Embryonic facial prominence (tissue), 1 donor: ENCODE measurements around the gene AKTIP.
A peak's percentile ranks its signal among the peaks of the same experiment; 100 is the strongest.
"Not testable (repeated sequence)": the region's sequence is repeated elsewhere in the genome, so short reads cannot be mapped to it uniquely, and the experiment has no call there.

Experiments
- DNase-seq: peaks from one replicate; pipeline ENCODE4 v3.0.0-alpha.2; 2016; ENCODE audit errors: extremely low spot score

Gene AKTIP

DNA sequence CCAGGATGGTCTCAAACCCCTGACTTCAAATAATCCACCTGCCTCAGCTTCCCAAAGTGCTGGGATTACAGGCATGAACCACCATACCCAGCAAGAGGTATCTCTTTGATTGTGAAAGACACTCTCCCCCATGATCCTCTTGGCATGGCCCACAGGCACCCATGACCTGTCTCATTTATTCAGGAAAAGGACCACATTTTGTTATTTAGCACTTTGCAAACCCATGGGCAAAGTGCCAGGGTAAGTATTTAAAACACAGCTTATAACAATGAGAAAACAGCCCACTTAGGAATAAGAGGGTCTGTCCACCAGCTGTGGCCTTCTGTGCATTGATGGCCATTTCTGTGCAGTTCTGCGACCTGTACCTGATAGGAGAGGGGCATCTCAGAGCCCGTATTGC lies 12.8 kb upstream of the AKTIP start:
- DNase-seq, result no peak

DNA sequence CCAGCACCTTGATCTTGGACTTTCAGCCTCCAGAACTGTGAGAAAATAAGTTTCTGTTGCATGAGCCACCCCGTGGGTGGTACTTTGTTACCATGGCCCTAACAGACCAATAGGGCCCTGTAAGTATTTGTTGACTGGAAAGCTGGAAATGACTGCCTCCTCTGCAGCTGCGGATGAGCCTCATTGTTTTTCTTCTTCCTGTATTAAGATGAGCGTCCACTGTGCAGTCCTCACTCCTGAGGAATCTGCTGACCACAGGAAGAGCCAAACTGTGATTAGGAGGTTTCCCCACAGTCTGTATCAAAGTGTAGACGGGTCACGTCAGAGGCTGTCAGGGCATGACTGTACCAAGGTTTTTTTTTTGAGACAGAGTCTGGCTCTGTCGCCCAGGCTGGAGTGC lies 12.2 kb upstream of the AKTIP start:
- DNase-seq, result no peak

DNA sequence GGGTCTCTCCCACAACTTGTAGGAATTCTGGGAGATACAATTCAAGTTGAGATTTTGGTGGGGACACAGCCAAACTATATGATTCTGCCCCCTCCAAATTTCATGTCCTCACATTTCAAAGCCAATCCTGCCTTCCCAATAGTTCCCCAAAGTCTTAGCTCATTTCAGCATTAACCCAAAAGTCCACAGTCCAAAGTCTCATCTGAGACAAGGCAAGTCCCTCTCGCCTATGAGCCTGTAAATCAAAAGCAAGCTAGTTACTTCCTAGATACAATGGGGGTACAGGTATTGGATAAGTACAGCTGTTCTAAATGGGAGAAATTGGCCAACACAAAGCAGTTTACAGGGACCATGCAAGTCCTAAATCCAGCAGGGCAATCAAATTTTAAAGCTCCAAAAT lies 9.8 kb upstream of the AKTIP start:
- DNase-seq, result not testable (repeated sequence)

DNA sequence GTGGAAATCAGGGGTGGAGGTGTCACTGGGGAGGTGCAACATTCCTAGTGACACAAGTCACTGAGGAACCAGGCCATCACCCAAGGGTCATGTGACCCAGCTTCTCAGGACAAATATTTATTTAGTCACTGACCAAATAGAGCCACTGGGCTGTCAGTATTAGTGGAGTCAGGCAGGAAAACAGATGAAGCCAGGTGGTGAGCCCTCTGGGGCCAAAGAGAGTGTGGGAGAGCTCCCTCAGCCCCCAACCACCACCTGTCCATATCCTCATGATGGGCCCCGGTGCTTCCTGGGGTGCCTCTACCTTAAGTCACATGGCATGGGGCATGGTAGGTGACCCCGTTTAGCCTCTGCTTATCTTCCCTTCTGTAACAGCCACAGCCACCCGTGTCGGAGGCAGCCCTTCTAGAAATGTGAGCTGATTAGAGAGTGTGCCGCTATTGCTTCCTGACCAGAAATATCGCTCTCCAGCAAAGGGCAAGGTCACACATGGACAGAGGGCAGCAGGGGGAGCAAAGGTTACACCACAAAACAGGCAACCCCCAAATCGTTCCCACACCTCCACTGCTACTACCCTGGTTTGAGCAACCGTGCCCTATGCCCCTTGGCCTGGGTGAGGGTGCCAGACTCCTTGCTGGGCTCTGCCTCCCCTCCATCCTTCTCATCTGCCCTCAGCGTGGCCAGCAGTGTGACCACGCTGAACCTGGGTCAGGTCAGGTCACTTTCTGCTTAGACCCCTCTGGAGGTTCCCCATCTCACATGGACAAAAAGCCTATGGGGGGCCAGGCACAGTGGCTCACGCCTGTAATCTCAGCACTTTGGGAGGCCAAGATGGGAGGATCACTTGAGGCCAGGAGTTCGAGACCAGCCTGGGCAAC lies 8.6 kb upstream of the AKTIP start:
- DNase-seq, result no peak

DNA sequence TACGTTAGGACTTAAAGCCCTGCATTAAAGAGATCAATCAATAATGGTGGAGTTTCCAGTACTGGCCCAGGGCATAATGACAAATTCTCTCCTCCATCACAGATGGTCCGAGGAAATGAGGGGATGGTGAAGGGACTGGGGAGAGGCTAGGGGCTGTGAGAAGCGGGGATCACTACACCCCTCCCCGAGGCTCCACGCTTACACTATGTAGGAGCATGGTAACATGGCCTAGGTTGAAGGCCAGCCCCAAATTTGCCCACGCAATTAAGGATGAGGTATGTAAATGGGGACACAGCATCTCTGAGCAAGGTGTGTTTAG lies 8.0 kb upstream of the AKTIP start:
- DNase-seq, result no peak

DNA sequence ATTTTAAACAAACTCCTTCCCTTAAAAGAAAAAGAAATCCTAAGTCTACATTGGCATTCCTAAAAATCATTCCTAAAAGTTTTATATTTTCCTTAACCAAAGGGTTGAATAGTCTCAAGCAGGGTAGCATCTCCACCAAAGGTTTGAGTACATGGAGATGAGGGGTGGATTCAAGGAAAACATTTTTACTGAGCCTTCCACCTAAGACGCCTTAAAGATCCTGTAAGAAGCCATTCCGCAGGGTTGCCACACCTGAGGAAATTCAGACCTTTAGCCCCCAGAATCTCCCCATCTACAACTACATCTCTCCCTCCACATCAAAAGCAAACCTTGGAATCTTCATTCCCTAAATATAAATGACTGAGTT lies 7.7 kb upstream of the AKTIP start:
- no peak for DNase-seq

DNA sequence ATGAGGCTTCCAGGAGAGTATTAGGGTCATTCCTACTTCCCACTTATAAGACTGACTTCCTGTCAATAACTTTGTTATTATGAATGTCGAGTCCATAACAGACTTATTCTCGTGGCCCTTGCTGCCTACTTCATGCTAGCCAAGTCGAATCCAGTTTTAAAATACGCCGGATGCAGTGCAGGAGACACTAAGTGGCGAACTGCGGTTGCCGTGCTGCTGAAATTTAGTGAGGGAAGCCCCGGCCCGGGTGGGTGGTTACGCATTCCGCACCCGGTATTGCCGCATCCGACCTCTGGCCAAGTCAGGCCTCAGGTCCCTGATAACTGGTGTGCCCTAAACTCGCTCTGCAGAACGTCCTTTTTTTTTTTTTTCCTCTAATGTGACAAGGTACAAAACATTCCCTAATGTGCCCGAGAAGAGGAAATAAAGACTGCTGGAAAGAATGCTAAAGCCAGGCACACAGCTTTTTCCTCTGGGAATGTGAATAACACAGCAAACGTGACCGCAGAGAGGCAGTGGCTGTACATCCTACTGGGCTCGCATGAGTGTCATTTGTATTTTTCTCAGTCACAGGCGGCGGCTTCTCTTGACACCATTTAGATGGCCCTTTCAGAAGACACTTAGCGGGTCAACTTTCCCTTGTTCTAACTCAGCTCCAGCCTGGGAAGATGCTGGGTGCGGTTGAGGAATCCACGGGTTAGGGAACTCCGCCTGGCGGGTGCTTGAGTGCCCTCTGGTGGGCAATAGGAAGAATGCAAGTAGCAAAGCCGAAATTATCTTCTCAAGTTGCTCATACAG lies 7.1 kb upstream of the AKTIP start:
- peak; percentile 50 for DNase-seq

DNA sequence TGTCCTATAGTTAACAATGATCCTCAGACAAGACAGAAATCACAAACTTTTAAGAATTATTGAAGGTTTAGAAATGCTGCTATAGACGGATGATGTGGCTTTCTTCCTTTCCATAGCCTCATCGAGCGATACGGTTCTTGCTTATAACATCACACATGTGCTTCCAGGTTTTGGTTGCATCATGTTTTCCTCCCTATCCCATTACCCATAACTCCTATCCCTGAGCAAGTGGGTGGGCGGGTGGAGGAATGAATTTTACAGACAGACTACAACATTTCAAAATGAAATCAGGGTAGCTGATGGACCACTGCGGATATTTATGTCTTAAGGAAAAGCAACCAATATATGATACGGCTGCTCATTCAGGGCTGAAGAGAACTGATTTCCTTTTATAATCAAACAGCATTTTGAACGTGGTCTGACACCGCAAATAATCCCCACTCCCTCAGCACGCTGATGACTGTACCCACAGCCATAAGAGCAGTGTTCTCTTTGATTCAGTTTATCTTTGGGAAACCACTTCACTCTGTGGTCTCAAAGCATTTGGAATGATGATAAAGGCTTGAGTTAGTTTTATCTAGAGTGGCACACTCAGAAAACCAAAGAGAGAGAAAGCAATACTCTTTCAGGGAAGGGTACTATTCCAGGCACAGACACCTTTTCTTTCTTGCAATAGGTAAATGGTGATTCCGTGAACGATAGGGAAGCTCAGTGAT lies 4.6 kb upstream of the AKTIP start:
- no peak for DNase-seq

DNA sequence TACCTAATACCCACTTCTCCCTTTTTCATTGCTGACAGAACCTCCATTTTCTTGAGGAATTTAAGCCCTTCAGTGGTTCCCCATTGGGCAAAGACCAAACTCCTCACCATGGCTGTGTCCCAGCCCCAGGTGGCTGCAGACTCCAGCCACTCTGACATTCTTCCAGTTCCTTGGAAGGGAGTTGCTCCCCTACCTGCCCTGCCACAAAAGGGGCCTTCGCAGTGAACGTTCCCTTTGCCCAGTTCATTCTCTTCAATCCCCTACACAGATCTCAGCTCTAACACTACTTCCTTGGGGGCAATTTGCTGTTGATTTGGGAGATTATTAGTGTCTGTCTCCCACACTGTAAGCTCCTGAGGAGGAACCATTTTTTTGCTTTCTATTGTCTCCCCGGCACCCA lies 3.2 kb upstream of the AKTIP start:
- DNase-seq, result no peak

DNA sequence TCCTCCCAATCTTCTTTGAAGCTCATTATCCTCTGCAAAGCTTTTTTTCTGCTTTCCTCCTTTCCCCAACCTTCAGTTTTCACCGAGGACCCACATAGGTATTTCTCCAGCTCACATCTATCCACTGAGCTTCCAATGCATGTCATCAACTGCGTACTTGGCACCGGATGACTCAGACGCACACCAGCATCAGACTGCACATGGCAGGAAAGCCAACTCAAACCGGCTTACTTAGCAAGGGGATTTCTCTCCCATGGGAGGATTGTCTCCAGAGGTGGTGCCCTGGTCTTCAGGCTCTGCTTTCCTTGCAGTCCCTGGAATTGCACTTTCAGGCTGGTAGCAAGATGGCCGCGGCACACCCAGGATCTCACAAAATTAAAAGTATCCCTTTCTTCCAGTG lies 1.7 kb upstream of the AKTIP start:
- DNase-seq, result no peak

DNA sequence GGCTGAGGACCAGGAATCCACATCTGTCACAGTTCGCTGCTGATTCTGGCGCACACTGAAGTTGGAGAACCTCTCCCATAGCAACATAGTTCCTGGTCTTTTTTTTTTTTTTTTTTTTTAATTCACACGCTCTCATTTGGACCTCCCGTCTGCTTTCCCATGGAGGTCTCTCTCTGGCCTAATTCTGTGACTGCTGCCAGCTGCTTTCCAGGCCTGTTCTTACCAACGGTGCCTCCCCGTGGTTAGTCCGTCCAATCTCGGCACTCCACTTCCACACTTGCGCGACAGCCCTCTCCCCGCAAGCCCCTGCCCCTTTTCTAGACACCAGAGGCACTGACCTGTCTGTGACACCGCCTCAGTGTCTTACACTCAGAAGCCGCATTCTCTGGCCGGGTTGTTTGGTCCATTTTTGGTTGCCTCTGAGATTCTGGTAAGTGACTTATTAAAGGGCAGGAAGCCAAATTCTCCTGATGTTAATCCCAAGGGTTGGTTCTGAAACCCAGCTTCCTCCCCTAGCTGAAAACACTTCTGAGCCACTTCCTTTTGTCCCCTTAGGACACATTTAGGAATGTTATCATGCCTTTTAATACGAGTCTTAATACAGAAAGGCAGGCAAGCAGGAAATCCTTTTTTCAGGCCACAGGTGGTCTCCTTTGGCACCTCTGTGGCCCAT lies 1.1 kb upstream of the AKTIP start:
- DNase-seq, result peak; percentile 39

DNA sequence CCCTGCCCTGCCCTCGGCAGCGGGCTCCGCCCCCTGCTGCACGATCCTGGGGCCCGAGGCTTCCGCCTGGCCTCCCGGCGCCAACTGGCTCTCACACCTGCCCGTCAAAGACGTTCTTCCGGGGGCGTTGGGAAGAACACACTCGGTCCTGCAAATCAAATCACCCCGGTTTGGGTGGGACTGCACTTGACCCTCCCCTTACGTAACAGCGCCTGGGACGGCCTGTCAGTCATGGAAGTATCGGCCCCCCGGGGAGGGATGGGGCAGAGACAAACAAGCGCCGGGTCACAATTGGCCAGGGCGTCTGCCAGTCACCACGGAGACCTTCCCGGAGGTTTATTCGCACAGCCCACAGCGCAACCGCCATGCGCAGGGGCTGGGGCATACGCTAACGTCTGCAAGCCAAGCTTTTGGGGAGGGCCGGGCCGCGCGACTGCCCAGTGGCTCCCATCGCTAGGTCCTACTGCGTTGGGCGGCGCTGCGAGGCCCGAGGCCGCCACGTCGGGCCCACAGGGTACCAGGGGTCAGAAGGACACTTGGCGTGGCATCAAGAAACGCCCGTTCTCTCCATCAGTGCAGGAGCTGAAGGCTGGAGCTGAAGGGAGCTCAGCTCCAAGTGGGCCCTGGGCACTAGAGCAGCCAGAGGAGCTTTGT lies 388 bp upstream of the AKTIP start:
- peak; percentile 99 for DNase-seq

DNA sequence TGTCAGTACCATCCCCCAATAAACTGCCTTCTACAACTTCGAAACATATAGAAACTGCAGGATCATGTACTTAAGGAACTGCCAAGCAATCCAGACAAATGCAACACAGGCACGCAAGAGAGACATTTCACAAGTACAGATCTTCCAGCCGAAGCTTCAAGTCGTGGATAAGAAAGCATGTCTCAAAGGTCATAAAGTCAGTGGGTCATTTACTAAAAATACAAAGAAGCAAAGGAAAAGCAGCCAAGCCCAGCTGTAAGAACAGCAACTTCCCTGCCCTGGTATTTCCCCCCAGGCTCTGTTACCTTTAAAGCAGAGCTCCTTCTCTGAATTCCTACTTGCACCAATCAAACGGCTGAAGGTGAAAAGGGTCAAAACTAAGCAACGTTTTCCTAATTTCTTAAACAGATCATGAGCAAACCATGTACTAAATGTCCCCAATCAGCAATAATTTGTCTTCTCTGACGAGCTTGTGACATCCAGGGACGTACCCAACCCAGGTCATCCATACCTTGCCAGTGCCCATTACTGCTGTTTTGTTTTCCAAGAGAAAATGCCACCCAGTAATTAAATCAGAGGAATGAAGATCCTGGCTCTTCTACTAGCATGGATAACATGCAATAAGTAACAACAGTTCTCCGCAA lies 1.7 kb downstream of the AKTIP start:
- DNase-seq, result no peak

DNA sequence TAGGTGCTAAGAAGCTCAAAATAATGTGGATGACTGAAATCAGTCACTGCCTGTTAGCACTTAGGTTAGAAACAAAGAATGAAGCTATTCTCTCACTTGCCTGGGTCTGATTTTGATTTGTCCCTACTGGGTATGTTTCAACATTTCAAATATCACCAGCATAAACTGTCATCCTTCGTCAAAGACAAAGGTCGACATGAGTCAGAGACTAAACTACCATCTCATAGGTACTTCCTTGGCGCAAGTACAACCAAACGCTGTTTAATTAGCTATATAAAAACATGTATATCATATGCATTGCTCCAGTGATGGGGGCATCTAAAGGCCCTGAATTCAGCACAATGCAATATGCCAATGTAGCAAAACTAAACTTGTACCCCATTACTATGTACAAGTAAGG lies 4.0 kb downstream of the AKTIP start:
- DNase-seq, result no peak

DNA sequence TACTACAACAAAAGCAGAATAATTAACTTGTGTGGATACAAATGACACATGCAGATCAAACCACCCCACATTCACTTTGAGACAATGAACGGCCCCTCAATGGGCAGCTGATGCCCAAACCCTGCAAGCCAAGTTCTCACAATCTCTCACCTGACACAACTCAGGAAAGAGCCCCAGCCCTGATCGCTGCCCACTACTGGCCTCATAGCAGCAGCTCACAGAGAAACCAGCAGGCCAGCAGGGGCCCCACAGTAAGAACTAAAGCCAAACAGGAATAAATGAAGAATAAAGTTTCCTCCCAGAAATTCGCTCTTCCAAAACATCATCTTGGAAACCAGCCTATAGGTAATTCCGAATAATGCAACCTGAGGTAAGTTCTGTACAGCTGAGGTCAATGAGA lies 7.7 kb downstream of the AKTIP start:
- DNase-seq, result no peak

DNA sequence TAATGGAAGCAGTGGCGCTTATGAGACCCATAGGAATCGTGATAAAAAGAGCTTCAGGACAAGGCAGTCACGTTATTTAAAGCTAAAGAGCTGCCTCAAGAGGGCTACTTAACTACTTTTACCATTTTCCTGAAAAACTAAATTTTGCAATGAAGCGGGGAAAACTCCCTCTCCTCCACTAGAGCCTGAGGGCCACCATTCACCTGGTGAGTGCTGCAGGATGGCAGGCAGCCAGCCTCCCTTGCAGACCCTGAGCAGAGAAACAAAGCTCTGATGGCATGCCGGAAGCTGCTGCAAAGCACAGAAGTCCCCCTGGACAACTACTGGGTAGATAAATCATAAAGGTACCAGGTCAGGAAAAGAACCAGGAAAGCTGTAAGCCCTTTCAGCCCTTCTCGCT lies 8.4 kb downstream of the AKTIP start:
- no peak for DNase-seq

DNA sequence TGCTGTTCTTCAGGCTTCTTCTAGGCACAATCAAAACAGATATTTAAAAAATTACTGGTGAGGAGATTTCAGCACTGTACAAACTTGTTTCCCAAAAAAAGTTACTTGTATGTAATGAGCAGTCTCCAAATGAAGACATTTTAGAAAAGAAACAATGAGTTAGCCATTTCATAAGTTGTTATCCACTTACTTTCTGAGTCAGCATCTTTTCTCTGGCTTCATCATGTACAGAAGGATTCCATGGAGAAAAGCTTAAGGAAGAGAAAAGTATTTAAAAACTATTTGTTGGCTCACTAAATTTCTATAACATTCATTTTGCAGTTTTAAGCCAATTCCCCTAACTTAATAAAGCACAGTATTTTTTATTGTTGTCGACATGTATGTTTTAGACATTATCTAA lies 10.5 kb downstream of the AKTIP start:
- DNase-seq, result no peak

DNA sequence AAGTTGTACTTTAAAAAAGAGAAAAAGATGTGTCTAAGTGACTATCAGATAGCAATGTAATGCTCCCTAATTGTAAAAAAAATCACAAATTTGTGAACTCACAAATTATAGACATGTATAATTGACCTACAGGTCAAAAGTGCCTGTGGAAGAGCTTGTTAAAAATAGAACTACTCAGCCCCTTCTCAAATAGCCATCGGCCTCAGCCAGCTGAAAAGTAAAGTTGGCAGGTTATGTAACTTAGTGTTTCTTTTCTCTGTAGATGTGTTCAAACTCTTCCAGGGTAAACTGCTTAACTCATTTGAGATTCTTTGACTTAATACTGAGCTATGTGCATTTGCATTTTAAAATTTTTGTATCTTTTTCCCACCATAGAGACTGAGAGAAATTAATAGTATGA lies 13.3 kb downstream of the AKTIP start:
- no peak for DNase-seq

DNA sequence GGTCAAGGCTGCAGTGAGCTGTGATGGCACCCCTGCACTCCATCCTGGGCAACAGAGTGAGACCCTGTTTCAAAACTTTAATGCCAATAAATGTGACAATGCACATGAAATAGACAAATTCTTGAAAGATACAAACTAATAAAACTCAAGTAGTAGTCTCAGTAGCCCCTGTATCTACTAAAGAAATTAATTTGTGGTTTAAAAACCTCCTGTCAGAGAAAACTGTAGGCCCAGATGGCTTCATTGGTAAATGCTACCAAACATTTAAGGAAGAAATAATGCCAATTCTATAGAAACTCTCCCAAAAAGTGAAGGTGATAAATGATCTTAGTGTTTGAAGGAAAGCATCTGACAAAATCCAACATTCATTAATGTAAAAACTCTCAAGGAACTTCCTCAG lies 16.8 kb downstream of the AKTIP start:
- DNase-seq, result no peak

DNA sequence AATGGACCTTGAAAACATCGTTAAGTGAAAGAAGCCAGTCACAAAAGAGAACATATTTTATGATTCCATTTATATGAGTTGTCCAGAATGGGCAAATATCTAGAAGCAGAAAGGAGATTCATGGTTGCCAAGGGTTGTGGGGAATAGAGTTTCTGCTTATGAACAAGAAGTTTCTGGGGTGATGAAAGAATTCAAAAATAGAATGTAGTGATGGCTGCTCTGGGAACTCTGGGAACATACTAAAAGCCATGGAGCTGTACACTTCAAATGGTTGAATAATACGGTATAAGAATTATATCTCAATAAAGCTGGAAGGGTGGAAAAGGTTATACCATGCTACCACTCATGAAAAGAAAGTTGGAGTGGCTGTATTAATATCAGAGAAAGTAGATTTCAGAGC lies 18.5 kb downstream of the AKTIP start:
- no peak for DNase-seq

DNA sequence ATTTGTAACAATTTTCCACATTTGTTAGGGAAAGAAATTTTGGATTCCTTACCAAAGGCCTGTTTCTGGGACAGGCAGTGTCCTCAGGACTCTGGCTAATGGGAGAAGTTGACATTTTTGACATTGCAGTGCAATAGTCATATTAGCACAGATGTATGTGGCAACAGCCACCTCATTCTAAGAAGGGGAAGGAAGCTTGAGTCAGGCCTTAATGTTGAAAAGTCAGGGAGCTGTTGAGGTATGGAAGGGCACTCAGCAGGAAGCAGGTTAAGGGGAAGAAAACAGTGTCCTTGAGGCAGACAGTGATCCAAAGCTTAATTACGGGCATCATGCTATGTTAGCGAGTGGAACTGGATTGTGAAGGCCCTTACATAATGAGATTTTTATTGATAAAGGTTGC lies 20.9 kb downstream of the AKTIP start:
- no peak for DNase-seq
